ENCODE measurements around the gene COL4A2. TPM values are rescaled to one million over a fixed set of nuclear protein-coding genes. Genes with fewer than 3 reads are reported as not detected.

The COL4A2 gene
- total RNA-seq, 1 donor from 2014 or later: 180 TPM

DNA sequence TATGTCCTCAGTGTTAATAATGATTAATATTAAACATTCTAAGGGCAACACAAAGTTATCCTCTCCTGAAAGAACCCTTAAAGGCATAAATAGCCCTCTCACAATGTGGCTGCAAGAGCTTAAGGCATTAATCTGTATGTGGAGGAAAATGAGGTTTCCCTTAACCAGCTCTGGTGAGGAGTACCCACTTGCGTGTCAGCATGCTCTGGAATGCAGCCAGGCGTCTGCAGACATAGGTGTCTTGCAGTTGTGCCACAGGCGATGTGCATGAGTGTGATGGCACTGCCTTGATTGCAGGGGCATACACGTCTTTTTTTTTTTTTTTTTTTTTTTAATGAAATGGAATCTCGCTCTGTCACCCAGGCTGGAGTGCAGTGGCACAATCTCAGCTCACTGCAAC is 162.5 kb downstream of the COL4A2 start:
- DNase-seq (ENCODE audit: extremely low spot score in 2 of 2): no peak
- TF ChIP-seq POLR2A (IDR thresholded peaks at IDR 0.05) (no peak), CTCF (IDR thresholded peaks at IDR 0.05) (no peak), POLR2AphosphoS5 (IDR thresholded peaks at IDR 0.05; ENCODE audit: insufficient read depth in 1 of 2, low read depth in 1 of 2) (no peak)
- no peaks in the 10 kb centered on the region for H3K4me1 ChIP-seq
- H3K36me3 ChIP-seq: peaks cover 0 to 31% of the 10 kb centered on the region in 2 donors
- H3K27ac ChIP-seq: no peak overlapping the region
- no peak overlapping the region for H3K4me3 ChIP-seq
- intact Hi-C loops (cut with DNase I): no loop called here
- H3K27me3 ChIP-seq: no peaks in the 10 kb centered on the region
- H3K9me3 ChIP-seq: no peaks in the 10 kb centered on the region

- Histone ChIP-seq H3K4me3 (no peak overlapping the region), H3K27ac (no peak overlapping the region), H3K36me3 (peaks cover 0 to 36% of the 10 kb centered on the region in 2 donors), H3K9me3 (no peaks in the 10 kb centered on the region), H3K4me1 (no peaks in the 10 kb centered on the region), H3K27me3 (no peaks in the 10 kb centered on the region)
- DNase-seq (ENCODE audit: extremely low spot score in 2 of 2): no peak
- intact Hi-C loops (cut with DNase I): no loop called here
- TF ChIP-seq POLR2A (IDR thresholded peaks at IDR 0.05) (no peak), POLR2AphosphoS5 (IDR thresholded peaks at IDR 0.05; ENCODE audit: insufficient read depth in 1 of 2, low read depth in 1 of 2) (no peak), CTCF (IDR thresholded peaks at IDR 0.05) (no peak)
Measured at GRCh38 chr13:110470272-110471009, 163.4 kb downstream of the COL4A2 start.

GRCh38 chr13:110471156-110471832 is 164.2 kb downstream of the COL4A2 start:
- H3K36me3 ChIP-seq: peaks cover 2 to 40% of the 10 kb centered on the region in 2 donors

GRCh38 chr13:110471833-110472162 is 164.7 kb downstream of the COL4A2 start:
- H3K36me3 ChIP-seq: peaks cover 4 to 35% of the 10 kb centered on the region in 2 donors
- DNase-seq (ENCODE audit: extremely low spot score in 2 of 2): no peak

More at GRCh38 chr13:110471156-110471832, 164.2 kb downstream of the COL4A2 start:
- Histone ChIP-seq H3K27me3 (no peaks in the 10 kb centered on the region), H3K4me1 (no peaks in the 10 kb centered on the region), H3K4me3 (no peak overlapping the region), H3K9me3 (no peaks in the 10 kb centered on the region), H3K27ac (no peak overlapping the region)
- TF ChIP-seq CTCF (IDR thresholded peaks at IDR 0.05) (no peak), POLR2AphosphoS5 (IDR thresholded peaks at IDR 0.05; ENCODE audit: insufficient read depth in 1 of 2, low read depth in 1 of 2) (no peak), POLR2A (IDR thresholded peaks at IDR 0.05) (no peak)
- intact Hi-C loops (cut with DNase I): no loop called here
- DNase-seq (ENCODE audit: extremely low spot score in 2 of 2): no peak

More at GRCh38 chr13:110471833-110472162, 164.7 kb downstream of the COL4A2 start:
- Histone ChIP-seq H3K4me3 (no peak overlapping the region), H3K4me1 (no peaks in the 10 kb centered on the region), H3K9me3 (no peaks in the 10 kb centered on the region), H3K27ac (no peak overlapping the region), H3K27me3 (no peaks in the 10 kb centered on the region)
- TF ChIP-seq CTCF (IDR thresholded peaks at IDR 0.05): no peak
- no peak for TF ChIP-seq POLR2A (IDR thresholded peaks at IDR 0.05)
- TF ChIP-seq POLR2AphosphoS5 (IDR thresholded peaks at IDR 0.05; ENCODE audit: insufficient read depth in 1 of 2, low read depth in 1 of 2): no peak
- intact Hi-C loops (cut with DNase I): no loop called here

Measured in vagina (tissue), 2 donors.